ENCODE results near the gene FBLN2.

FBLN2 gene

DNA sequence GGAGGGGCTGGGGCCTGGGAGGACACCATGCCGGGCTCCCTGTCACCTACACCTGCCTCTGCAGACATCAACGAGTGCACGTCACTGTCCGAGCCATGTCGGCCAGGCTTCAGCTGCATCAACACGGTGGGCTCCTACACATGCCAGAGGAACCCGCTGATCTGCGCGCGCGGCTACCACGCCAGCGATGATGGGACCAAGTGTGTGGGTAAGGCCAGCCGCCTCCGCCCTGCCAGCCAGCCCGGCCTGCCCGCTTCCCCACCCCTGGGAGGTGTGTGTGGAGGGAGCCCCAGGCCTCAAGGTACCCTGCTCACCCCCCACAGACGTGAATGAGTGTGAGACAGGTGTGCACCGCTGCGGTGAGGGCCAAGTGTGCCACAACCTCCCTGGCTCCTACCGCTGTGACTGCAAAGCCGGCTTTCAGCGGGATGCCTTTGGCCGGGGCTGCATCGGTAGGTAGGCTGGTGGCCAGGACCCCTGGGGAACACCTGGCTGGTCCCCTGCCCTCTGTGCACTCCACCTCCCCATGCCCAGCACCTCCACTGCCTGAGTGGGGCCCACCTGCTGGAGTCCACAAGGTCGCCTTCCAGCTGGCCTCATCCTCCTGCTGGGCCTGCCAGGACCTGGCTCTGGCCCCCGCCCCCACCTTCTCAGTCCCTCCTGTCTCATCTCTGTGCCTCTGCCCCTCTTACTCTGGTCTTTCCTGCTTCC lies 80.1 kb downstream of the FBLN2 start:
- DNase-seq, result no peak

DNA sequence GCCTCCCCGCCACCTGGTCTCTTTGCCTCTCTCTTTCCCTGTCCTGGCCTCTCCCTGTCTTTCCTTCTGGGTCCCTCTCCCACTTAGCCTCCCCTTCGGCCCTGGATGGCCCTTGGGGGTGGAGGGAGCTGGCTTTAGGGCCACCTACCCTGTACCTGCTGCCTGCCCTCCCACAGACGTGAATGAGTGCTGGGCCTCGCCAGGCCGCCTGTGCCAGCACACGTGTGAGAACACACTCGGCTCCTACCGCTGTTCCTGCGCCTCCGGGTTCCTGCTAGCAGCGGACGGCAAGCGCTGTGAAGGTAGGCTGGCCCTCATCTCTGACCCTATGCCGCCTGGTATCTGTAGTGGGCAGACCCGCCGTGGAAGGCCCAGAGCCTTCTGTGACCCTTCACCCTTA lies 80.7 kb downstream of the FBLN2 start:
- DNase-seq, result no peak

DNA sequence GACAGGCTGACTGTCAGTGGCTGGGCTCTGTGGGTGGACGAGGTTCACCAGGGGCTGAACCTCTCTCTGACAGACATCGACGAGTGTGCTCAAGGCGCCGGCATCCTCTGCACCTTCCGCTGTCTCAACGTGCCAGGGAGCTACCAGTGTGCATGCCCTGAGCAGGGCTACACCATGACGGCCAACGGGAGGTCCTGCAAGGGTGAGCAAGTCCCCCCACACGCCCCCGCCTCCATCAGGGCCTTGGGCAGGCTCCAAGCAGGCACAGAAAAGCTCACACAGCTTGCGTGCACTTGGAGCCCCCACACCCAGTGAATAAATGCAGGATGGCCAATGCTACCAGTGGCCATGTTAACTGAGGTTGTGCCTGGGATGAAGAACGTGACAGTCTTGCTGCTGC lies 82.3 kb downstream of the FBLN2 start:
- no peak for DNase-seq

DNA sequence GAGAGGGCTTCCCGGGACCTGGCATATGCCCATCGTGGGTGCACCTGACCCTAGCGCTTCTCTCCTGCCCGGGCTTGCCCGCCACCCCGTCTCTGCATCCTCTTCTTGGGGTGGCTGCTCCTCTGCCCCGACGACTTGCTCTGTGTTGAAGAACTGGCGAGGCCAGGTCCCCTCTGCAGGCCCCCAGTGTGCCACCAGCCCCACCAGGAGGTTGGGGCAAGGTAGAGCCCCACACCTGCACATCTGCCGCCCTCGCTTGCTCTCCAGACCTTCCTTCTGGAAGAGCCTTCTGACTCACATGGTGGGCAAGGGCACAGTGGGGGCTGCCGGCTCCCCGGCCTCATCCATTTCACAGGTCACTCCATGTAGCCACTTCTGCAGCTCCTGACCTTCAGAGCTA lies 84.3 kb downstream of the FBLN2 start:
- DNase-seq, result no peak

DNA sequence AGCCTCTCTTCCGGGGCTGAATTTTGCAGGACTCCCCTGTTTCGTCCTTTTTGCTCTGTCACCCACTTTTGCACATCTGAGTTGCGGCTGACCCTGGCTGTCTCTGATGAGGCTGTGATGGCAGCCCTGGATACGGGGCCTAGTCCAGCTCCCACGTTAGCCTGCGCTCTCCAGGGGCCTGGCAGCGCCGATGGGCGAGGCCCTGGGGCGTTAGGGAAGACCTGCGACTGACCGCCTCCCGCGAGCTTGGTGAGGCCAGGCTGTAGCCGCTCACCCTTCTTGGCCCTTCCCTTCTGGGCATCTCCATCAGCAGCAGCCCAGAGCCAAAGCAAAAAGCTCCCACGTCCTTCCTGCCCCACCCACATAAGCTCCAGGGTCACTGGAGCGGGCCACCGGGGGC lies 85.2 kb downstream of the FBLN2 start:
- DNase-seq, result no peak

DNA sequence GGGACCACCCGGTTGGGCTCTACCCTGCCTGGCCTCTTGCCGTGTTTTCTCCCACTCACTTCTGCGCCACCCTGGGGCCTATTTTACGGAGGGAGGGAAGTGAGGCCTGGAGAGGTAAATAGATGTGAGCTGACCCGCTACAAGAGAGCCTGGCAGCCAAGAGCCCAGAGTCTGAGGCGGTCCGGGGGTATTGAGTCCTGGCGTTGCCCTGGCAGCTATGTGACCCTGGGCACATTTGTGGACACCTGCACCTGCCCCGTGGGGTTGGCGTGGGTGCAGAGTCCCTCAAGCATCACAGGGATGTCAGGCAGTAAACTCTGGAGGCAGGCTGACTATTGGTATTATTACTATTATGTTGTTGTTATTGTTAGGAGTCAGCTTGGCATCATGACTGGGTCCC lies 85.7 kb downstream of the FBLN2 start:
- DNase-seq, result no peak

DNA sequence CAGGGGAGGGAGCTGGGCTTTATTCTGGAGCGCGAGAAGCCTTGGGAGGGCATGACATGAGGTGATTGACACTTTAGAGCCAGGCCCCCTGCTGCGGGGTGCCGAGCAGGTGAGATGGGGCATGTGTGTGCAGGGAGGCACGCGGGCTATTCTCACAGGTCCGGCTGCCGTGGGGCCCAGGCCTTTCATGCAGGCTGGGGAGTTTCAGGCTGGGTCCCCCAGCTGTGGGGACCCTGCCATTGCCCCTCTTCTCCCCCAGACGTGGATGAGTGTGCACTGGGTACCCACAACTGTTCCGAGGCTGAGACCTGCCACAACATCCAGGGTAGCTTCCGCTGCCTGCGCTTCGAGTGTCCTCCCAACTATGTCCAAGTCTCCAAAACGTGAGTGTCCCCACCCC lies 87.3 kb downstream of the FBLN2 start:
- no peak for DNase-seq

DNA sequence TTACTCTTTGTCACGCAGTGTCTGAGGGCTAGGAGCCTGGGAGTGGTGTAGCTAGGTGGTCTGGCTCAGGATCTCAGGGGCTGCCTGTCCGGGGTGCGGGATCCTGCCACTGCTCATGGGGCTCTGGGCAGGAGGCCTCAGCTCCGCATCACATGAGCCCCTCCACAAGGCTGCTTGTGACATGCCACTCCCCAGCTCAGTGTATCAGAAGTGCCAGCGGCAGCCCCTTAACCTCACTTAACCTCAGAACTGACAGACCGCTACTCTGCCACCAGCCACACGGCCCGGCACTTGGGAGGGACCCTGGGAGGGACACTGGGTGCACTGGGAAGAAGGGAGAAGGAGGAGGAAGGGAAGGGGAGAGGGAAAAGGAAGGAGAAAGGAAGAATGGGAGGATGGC lies 87.9 kb downstream of the FBLN2 start:
- no peak for DNase-seq

DNA sequence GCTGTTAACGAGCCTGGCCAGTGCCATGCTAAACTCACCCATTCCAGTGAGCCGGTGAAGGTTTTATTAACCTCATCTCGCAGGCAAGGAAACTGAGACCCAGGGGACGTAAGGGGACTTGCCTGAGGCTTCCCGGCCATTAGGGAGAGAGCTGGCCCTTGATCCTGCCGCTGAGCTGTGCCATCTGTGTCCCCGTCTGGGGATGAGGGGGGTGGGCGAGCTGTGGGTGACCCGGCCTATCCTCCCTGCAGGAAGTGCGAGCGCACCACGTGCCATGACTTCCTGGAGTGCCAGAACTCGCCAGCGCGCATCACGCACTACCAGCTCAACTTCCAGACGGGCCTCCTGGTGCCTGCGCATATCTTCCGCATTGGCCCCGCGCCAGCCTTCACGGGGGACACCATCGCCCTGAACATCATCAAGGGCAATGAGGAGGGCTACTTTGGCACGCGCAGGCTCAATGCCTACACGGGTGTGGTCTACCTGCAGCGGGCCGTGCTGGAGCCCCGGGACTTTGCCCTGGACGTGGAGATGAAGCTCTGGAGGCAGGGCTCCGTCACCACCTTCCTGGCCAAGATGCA lies 88.5 kb downstream of the FBLN2 start:
- DNase-seq, result no peak

DNA sequence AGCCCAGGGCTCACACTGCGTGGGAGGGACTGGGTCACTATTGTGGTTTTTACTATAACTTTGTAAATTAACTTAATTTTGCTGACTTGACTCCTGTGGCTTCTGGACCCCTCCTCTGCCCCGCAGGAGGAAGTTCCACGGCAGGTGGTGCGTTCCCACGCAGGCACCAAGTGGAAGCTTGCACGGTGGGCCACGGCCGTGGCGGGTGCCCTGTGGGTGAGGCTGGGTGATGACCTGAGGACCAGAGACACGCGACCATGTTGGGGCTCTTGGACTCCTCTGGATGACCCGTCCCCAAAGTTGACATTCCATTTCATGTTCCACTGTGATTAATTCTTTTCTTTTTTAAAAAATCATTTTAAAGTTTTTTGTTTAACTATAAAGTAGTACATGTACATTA lies 89.0 kb downstream of the FBLN2 start:
- DNase-seq, result no peak

DNA sequence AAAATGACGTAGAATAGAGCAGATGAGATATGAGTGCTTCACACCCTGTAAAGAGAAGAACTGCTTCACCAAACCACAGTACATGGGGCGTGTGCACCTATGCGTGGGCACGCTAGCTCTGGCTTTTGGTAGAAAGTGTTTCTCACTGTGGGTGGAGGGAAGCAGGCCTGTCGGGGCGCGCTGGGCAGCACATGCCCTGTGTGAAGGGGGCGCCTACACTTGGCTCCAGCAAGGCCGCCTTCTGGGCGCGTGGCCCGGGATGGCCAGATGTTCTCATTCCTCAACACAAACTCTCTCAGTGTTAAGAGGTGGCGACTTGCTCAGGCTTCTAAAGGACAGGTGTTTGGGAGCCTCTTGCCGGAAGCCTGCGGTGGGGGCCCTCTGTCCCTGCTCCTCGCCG lies 90.0 kb downstream of the FBLN2 start:
- no peak for DNase-seq

DNA sequence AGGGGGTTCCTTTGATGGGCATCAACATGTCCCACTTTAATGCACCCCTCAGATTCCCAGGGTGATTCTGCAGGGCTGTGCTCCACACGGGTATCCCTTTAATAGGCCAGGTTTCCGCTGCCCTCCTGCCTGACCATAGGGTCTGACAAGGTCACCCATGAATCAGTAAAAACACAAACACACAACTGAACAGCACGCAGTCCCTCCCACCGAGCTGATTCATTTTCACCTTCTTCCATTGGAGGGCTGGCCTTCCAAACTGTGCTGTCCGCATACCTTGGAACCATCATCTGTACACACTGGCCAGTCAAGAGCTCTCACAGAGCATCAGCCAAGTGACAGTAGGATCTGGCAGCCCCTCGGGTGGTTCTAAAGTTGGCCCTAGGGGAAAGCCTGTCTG lies 93.7 kb downstream of the FBLN2 start:
- no peak for DNase-seq

DNA sequence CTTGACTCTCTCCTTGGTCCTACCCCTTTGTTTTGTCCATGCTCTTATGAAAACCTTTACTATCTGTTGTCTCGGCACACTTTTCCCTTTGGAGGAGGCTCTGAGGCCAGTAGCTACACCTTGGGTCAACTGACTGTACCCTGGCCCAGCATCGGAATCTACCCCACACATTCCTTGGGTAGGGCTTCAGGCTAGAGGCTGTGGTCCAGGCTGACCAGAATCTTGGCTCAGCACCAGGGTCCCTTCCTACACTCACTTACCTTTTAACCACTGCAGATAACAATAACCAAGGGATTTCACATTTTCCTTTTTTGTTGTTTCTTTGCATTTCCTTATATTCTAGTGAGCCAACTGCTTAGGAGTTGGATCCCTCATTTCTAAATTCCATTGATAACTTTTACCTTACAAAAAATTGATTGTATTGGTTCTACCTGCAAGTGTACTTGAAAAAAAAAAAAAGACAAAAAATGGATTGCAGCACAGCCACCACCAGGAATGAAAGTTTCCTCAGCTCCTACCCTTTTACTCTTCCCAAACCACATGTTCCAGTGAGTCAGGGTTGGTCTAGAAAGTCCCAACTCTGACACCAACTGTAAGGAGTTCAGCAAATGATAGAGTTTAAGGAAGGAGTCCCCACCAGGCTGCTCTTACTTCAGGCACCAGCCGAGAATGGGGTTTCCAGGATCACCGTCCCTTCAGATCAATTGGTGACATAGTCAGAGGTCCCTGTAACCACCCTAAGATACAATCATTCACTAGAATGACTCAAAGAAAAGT lies 95.6 kb downstream of the FBLN2 start:
- no peak for DNase-seq

DNA sequence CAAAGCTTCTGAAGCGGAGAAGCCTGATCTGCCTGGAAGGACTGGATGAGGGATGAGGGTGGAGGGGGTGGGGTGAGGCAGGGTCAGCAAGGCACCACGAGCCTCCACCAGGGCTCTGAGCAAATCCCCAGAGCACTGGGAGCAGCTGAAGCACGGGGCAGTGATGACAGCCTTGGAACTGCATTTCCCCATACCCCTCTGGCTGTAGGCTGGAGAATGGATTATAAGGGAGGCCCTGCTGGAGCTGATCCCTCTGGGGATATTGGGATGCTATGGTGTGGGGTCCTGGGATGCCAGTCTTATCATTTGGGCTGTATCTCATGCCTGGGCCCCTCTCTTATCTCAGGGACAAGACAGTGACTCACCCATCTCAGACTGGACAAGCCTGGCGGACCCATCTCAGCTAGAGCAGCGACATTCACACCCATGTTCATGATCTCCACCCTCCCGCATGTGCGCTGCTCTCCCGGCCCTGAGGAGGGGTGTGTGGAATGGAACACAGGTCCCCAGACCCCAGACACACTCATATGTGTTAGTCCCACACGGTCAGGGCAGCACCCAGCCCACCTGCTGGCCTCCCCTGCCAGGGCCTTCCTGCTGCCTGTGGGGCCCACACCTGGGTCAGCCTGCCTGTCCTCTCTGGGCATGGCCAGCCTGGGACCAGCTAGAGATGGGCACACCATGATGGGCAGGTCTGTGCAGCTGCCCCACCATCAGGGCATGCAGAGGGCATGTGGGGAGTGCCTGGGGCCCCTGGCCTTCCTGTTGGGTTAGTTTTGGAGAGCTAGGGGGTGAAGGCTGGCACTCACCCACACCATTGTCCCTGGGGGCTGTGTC lies 97.1 kb downstream of the FBLN2 start:
- DNase-seq, result no peak

DNA sequence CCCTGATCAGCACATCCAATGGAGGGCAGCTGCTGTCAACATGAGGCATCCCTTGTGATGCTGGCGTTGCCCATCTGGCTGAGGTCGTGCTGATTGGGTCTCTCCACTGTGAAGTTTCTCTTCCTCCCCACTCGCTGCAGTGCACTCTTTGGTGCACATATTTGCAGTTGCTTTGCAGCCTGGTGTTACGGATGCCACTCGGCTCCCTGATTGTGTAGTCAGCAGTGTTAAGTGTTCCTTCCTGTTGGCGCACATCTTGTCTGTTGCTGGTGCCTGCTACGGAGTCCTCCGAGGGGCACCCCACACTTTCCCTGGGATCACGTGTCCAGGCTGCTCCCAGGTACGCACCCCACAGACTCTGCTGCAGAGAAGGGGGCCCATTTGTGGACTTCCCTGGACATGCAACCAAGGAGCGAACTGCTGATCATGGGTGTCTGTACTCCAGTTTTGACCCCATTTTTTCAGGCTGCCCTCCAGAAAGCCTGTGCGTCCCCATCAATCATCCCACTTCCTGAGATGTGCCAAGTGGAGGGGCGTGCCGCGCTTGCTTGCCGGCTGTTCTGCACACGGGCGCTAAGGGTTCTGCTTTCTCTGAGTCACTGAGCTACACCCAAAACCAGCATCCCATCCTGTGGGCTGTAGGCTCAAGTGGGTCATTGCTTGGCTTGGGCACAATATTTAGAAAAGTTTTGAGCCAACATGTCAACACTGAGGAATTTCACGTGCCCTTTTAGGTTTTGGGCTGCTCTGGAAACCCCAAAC lies 98.6 kb downstream of the FBLN2 start:
- DNase-seq, result no peak

DNA sequence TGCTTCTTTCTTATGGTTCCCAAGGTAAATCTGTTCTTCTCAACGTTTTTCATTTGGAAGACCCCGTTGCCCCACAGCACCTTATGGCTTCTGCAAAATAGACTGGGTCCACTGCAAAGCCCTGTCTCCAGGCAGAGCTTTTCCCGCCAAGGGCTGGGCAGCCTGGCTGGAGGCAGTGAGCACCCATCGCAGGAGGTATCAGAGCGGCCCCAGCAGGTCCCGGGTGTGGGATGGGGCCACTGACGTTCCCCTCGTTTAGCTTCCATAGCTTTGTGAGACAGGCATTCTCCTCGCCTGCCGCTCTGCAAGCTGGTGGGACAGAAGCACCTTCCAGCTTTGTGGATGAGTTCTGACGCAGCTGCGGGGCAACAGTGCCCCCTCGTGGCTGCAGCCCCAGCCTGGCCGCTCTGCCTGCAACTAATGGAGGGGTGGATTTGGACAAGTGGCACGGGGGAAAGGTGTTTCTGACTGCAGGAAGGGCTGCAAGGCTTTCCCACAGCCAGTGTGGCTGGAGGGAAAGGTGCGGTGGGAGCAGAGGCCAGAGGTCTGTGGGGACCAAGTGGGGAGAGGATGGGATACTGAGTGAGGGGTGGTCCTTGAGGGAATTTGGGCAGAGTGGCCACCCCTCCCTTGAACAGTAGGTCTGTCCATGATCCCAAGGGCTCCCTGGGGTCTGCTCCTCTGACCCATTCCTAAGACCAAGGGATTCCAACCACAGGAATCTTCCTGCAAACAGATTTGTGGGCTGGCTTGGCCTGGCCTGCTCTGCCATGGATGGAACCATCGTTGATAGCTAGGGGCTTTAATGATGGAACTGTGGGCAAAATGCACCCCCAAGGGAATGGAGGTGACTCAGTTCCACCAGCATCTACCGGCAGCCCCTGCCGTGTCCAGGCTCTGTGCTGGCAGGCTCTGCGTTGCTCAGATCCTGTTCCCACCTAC lies 99.4 kb downstream of the FBLN2 start:
- peak; percentile 29 for DNase-seq

DNA sequence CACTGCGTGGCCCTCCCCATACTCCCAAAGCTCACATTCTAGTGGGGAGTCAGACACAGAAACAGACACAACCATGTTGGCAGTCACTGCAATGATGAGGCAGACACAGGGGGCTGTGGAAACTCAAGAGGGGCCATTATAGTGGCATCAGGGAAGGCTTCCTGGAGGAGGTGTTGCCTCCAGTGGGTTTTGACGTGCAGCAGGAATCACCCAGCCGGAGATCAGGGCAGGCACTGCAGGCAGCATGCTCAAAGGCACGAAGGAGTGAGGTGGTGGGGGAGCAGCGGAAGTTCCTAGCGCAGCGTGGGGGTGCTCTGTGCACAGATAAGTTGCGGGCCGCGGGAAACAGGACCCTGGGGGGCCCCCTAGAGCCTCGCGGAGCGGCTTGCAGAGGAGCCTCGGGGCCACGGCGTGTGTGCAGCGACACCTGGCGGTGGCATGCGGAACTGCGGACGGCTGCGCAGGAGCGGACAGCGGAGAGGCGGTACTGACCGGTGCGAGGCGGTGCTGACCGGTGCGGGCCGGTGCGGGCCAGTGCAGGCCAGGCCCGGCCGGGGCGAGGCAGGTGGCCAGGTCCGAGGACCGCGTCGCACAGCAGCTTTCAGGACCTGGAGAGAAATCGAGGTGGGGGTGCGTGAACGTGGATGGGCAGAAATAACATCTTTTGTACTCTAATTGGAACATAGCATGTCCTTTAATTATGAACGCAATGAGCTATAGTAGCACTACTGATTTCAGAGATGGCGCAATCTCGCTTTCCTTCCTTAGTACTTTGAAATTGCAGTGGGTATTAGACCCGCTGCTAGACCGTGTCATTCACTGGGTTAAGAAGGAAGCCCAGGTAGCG lies 101.5 kb downstream of the FBLN2 start:
- DNase-seq, result no peak

DNA sequence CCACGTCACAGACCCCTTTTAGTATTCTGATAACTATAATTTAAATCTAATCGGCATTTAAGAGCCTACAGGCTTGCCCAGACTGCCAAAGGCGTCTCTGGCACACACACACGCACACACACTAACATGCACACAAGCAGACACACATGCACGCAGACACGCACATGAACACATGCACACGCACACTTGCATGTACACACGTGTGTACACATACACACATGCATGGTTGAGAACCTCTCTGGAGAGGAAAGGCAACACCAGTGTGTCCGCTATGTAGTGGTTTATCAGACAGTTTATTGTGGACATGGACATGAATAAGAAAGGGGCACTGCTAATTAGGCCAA lies 102.1 kb downstream of the FBLN2 start:
- no peak for DNase-seq

DNA sequence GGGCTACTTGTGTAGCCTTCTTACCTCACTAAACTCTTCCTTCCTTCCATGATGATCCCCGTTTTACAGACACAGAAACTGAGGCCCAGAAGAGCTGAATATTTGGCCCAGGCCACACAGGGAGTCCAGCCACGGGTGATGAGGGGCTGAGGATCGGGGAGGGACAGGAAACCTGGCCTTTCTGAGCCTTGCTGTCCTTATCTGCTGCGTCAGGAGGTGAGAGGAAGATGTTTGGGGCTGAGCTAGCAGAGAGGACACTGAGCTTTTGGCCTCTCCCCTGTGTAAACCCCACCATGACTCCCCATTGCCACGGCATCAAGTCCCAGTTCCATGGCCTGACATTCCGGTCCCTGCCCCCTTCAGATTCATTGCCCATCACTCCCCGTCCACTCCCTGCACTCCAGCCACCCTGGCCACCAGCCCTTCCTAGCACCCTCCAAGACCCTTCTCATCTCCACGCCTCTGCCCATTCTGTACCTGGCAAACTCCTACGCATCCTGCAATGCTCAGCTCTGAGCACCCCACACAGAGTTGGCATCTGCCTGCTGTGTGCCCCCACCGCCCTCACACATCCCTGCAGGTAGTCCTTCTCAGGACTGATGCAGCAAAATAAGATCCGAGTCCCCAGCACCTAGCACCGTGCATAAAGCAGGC lies 103.0 kb downstream of the FBLN2 start:
- no peak for DNase-seq

DNA sequence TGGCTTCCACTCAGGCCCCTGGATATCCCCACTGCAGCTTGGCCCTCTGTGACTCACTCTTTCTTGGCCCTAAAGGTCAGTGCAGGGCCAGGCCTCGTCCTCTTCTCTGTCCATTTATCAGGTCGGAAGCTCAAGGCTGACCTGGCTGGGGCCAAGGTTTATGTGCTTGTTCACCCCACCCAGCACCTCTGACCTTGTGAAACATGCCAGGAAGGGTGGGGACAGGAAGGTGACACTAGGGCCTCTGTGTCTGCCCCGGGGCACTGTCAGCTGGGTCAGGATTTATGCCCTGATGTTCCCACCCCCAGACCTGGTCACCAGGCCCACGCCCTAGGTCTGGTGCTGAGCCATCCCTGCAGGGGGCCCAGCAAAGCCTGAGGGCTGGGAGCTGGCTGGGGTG lies 103.8 kb downstream of the FBLN2 start:
- DNase-seq, result no peak
